Osteocyte (in vitro differentiated cells): ENCODE measurements around the gene PRSS33. TPM values are rescaled to one million over a fixed set of nuclear protein-coding genes. Genes with fewer than 3 reads are reported as not detected.

ENCODE experiments used
- DNase-seq: peaks from one replicate; pipeline ENCODE4 v3.0.0; 2021; ENCODE audit warnings: mixed read lengths; ENCODE audit not compliant: unreplicated experiment; ENCODE audit errors: extremely low spot score
- H3K27ac Mint-ChIP-seq: one replicate; pipeline ENCODE4 v1.8.0; 2021; ENCODE audit warnings: mild to moderate bottlenecking, mixed read lengths; ENCODE audit not compliant: unreplicated experiment
- H3K27me3 Mint-ChIP-seq: one replicate; pipeline ENCODE4 v1.8.0; 2021; ENCODE audit warnings: mixed read lengths; ENCODE audit not compliant: unreplicated experiment
- H3K36me3 Mint-ChIP-seq: one replicate; pipeline ENCODE4 v1.8.0; 2021; ENCODE audit warnings: mixed read lengths; ENCODE audit not compliant: unreplicated experiment
- H3K4me1 Mint-ChIP-seq: one replicate; pipeline ENCODE4 v1.8.0; 2021; ENCODE audit warnings: mixed read lengths; ENCODE audit not compliant: unreplicated experiment
- H3K4me3 Mint-ChIP-seq: one replicate; pipeline ENCODE4 v1.8.0; 2021; ENCODE audit warnings: mild to moderate bottlenecking, moderate library complexity, mixed read lengths; ENCODE audit not compliant: unreplicated experiment
- H3K9me3 Mint-ChIP-seq: one replicate; pipeline ENCODE4 v1.8.0; 2021; ENCODE audit warnings: mixed read lengths; ENCODE audit not compliant: unreplicated experiment
- CTCF ChIP-seq: fragments of 200-600 bp; sonication (generic); IDR thresholded peaks from 2 replicates; pipeline ENCODE4 v1.5.0; 2021; ENCODE audit warnings: antibody characterized with exemption, mild to moderate bottlenecking, moderate library complexity
- total RNA-seq: library from RNA; stranded (reverse); gene quantifications from 2 replicates; pipeline ENCODE4 v1.2.1, GENCODE V29; 2021

PRSS33 gene
- total RNA-seq, 1 donor from 2014 or later, result not detected

- Mint-ChIP-seq H3K27ac (peak overlapping the region; percentile 19), H3K9me3 (no peaks in the 10 kb centered on the region), H3K4me3 (no peak overlapping the region), H3K36me3 (peaks cover 87% of the 10 kb centered on the region), H3K27me3 (no peaks in the 10 kb centered on the region), H3K4me1 (peaks cover 15% of the 10 kb centered on the region)
- no peak for DNase-seq
- no peak for TF ChIP-seq CTCF
Observed at GRCh38 chr16:2765462-2766404, 21.6 kb downstream of the PRSS33 start.

GRCh38 chr16:2764718-2765117, 22.6 kb downstream of the PRSS33 start:
- no peak for DNase-seq
- Mint-ChIP-seq H3K36me3 (peaks cover 93% of the 10 kb centered on the region), H3K4me3 (no peak overlapping the region), H3K4me1 (peaks cover 12% of the 10 kb centered on the region), H3K27ac (no peak overlapping the region), H3K9me3 (no peaks in the 10 kb centered on the region), H3K27me3 (no peaks in the 10 kb centered on the region)
- TF ChIP-seq CTCF, result no peak

- peaks cover 5% of the 10 kb centered on the region for H3K4me1 Mint-ChIP-seq
- no peaks in the 10 kb centered on the region for H3K27me3 Mint-ChIP-seq
- peaks cover 95% of the 10 kb centered on the region for H3K36me3 Mint-ChIP-seq
- DNase-seq, result no peak
- H3K27ac Mint-ChIP-seq, result no peak overlapping the region
- no peak overlapping the region for H3K4me3 Mint-ChIP-seq
- no peak for TF ChIP-seq CTCF
- no peaks in the 10 kb centered on the region for H3K9me3 Mint-ChIP-seq
Observed at GRCh38 chr16:2763173-2763572, 24.2 kb downstream of the PRSS33 start.

GRCh38 chr16:2762711-2763110, 24.6 kb downstream of the PRSS33 start:
- H3K27ac Mint-ChIP-seq, result no peak overlapping the region
- H3K36me3 Mint-ChIP-seq, result peaks cover 94% of the 10 kb centered on the region
- no peak overlapping the region for H3K4me3 Mint-ChIP-seq
- DNase-seq, result no peak
- H3K27me3 Mint-ChIP-seq, result no peaks in the 10 kb centered on the region
- peaks cover under 1% of the 10 kb centered on the region for H3K4me1 Mint-ChIP-seq
- H3K9me3 Mint-ChIP-seq, result no peaks in the 10 kb centered on the region
- no peak for TF ChIP-seq CTCF

GRCh38 chr16:2761886-2762583, 25.3 kb downstream of the PRSS33 start:
- Mint-ChIP-seq H3K9me3 (no peaks in the 10 kb centered on the region), H3K4me3 (no peak overlapping the region), H3K27ac (no peak overlapping the region), H3K4me1 (peaks cover 5% of the 10 kb centered on the region), H3K27me3 (no peaks in the 10 kb centered on the region), H3K36me3 (peaks cover 95% of the 10 kb centered on the region)
- DNase-seq, result no peak
- TF ChIP-seq CTCF, result no peak
